PC-9 (cell line): ENCODE measurements around the gene NUPR1. TPM values are rescaled to one million over a fixed set of nuclear protein-coding genes. Genes with fewer than 3 reads are reported as not detected.

Source experiments
- BruUV-seq: library from RNA; stranded (reverse); fragments of 400-500 nt; replicated peaks from 2 replicates; lab custom pipeline; 2021; lab: Mats Ljungman, UMichigan
- CTCF ChIA-PET: fragments of 300-600 bp; sonication (Branson Sonifier 250); formaldehyde crosslinking; loops from one replicate; lab custom pipeline; 2022; ENCODE audit warnings: antibody characterized with exemption; lab: Charles Lee
- POLR2A ChIA-PET: fragments of 300-600 bp; sonication (Branson Sonifier 250); formaldehyde crosslinking; loops from one replicate; lab custom pipeline; 2022; ENCODE audit warnings: antibody characterized with exemption; ENCODE audit not compliant: unreplicated experiment; lab: Charles Lee
- DNase-seq, 2 experiments: peaks; one replicate each; pipeline versions ENCODE4 v3.0.0 to v3.0.0-alpha.2; 2015 to 2022; ENCODE audit warnings: mixed read lengths in 1 of 2
- H2AFZ ChIP-seq: fragments of 200-600 bp; sonication (generic); 2 replicates; pipeline ENCODE4 v1.8.1; 2017; ENCODE audit warnings: antibody characterized with exemption
- H3F3A ChIP-seq: fragments of 200-600 bp; sonication (generic); 2 replicates; pipeline ENCODE4 v1.8.1; 2017; ENCODE audit warnings: antibody characterized with exemption, mild to moderate bottlenecking, low read depth; ENCODE audit not compliant: insufficient read depth
- H3K27ac ChIP-seq: fragments of 200-600 bp; sonication (generic); 2 replicates; pipeline ENCODE4 v1.6.1; 2016; ENCODE audit warnings: mixed run types
- H3K27me3 ChIP-seq: fragments of 200-600 bp; sonication (generic); 2 replicates; pipeline ENCODE4 v1.6.1; 2016; ENCODE audit warnings: low read depth, mixed run types; ENCODE audit not compliant: insufficient read depth
- H3K36me3 ChIP-seq: fragments of 200-600 bp; sonication (generic); 2 replicates; pipeline ENCODE4 v1.6.1; 2016; ENCODE audit warnings: low read depth, mixed run types
- H3K4me1 ChIP-seq: fragments of 200-600 bp; sonication (generic); replicated peaks from 2 replicates; pipeline ENCODE4 v1.6.1; 2016; ENCODE audit warnings: mixed run types; ENCODE audit not compliant: insufficient read depth
- H3K4me2 ChIP-seq: fragments of 200-600 bp; sonication (generic); 2 replicates; pipeline ENCODE4 v1.6.1; 2017; ENCODE audit warnings: mixed run types
- H3K4me3 ChIP-seq: fragments of 200-600 bp; sonication (generic); 2 replicates; pipeline ENCODE4 v1.6.1; 2016; ENCODE audit warnings: mixed run types
- H3K79me2 ChIP-seq: fragments of 200-600 bp; sonication (generic); 2 replicates; pipeline ENCODE4 v1.6.1; 2017; ENCODE audit warnings: low read depth, mixed run types
- H3K9me2 ChIP-seq: fragments of 200-600 bp; sonication (generic); 2 replicates; pipeline ENCODE4 v1.8.1; 2017; ENCODE audit warnings: mild to moderate bottlenecking; ENCODE audit not compliant: insufficient read depth
- H3K9me3 ChIP-seq: fragments of 200-600 bp; sonication (generic); 2 replicates; pipeline ENCODE4 v1.8.1; 2016; ENCODE audit warnings: low read depth; ENCODE audit not compliant: insufficient read depth
- H4K20me1 ChIP-seq: fragments of 200-600 bp; sonication (generic); 2 replicates; pipeline ENCODE4 v1.8.1; 2017; ENCODE audit not compliant: insufficient read depth
- CTCF ChIP-seq: fragments of 200-600 bp; sonication (generic); conservative IDR thresholded peaks from 2 replicates; pipeline ENCODE4 v1.6.1; 2017; ENCODE audit warnings: mixed run types, antibody characterized with exemption, mild to moderate bottlenecking, moderate library complexity
- EZH2 ChIP-seq: fragments of 200-600 bp; sonication (generic); IDR thresholded peaks from 2 replicates; pipeline ENCODE4 v1.8.0; 2017; ENCODE audit warnings: antibody characterized with exemption, low read depth
- intact Hi-C: fragments of 100-400 bp; cut with micrococcal nuclease; formaldehyde crosslinking; loops from one replicate; pipeline ENCODE4 v1.10.0; 2022; ENCODE audit not compliant: unreplicated experiment
- total RNA-seq: library from RNA; stranded (reverse); gene quantifications from 2 replicates; pipeline ENCODE4 v1.2.3, GENCODE V29; 2021

The NUPR1 gene
- total RNA-seq, 1 experiment from 2014 or later = 17.3 TPM

GRCh38 chr16:28563218-28563617 is 24.4 kb upstream of the NUPR1 start:
- no peak overlapping the region for H3K4me3 ChIP-seq

GRCh38 chr16:28562199-28562598 is 23.4 kb upstream of the NUPR1 start:
- Histone ChIP-seq H3K4me3 (no peak overlapping the region), H3K27me3 (no peaks in the 10 kb centered on the region), H3K9me2 (no peaks in the 10 kb centered on the region), H3K4me1 (no peaks in the 10 kb centered on the region), H3F3A (no peaks in the 10 kb centered on the region; the same call in 1 of the 2 replicates), H3K9me3 (peaks cover 9% of the 10 kb centered on the region), H3K27ac (no peak overlapping the region), H4K20me1 (no peaks in the 10 kb centered on the region), H3K4me2 (no peak overlapping the region), H3K79me2 (no peaks in the 10 kb centered on the region; the same call in 1 of the 2 replicates), H3K36me3 (0 out of 2 replicates have a peak, but pooled peaks cover 2% of the 10 kb centered on the region), H2AFZ (no peak overlapping the region)
- intact Hi-C loops = no loop called here
- BruUV-seq = no TSS peak
- ChIA-PET CTCF (no interaction called here), POLR2A (no interaction called here)
- DNase-seq = no peak
- no peak for TF ChIP-seq EZH2
- no peak for TF ChIP-seq CTCF

More at GRCh38 chr16:28563218-28563617, 24.4 kb upstream of the NUPR1 start:
- Histone ChIP-seq H3K4me2 (no peak overlapping the region), H3K27ac (no peak overlapping the region), H3K36me3 (peaks cover 7% of the 10 kb centered on the region; the same call in 1 of the 2 replicates), H3K9me3 (peaks cover 16% of the 10 kb centered on the region), H3K9me2 (no peaks in the 10 kb centered on the region), H4K20me1 (no peaks in the 10 kb centered on the region), H3K27me3 (no peaks in the 10 kb centered on the region), H3F3A (no peaks in the 10 kb centered on the region; the same call in 1 of the 2 replicates), H3K4me1 (no peaks in the 10 kb centered on the region), H2AFZ (no peak overlapping the region), H3K79me2 (no peaks in the 10 kb centered on the region)
- no peak for DNase-seq
- TF ChIP-seq CTCF (no peak), EZH2 (no peak)
- ChIA-PET CTCF (no interaction called here), POLR2A (no interaction called here)
- BruUV-seq = no TSS peak
- intact Hi-C loops = no loop called here

- DNase-seq = no peak
- Histone ChIP-seq H3F3A (no peaks in the 10 kb centered on the region; the same call in 1 of the 2 replicates), H2AFZ (no peak overlapping the region), H3K9me2 (no peaks in the 10 kb centered on the region), H3K9me3 (peaks cover 6% of the 10 kb centered on the region; the same call in 1 of the 2 replicates), H4K20me1 (no peaks in the 10 kb centered on the region), H3K4me2 (no peak overlapping the region), H3K4me1 (no peaks in the 10 kb centered on the region), H3K36me3 (no peaks in the 10 kb centered on the region), H3K4me3 (no peak overlapping the region), H3K79me2 (no peaks in the 10 kb centered on the region; the same call in 1 of the 2 replicates), H3K27me3 (no peaks in the 10 kb centered on the region), H3K27ac (no peak overlapping the region)
- intact Hi-C loops = no loop called here
- ChIA-PET CTCF (no interaction called here), POLR2A (no interaction called here)
- TF ChIP-seq CTCF (no peak), EZH2 (no peak)
- no TSS peak for BruUV-seq
These were observed 22.9 kb upstream of the NUPR1 start for GRCh38 chr16:28561557-28562187.
